HL-60/S4 (cell line): Measurements from ENCODE around the gene TAB2.

Source experiments
- in situ Hi-C: fragments of 300-500 bp; cut with MboI; formaldehyde crosslinking; loops from 2 replicates; pipeline ENCODE4 v1.14.3; 2022; ENCODE audit warnings: low sequenced_read_pairs

Gene TAB2

DNA sequence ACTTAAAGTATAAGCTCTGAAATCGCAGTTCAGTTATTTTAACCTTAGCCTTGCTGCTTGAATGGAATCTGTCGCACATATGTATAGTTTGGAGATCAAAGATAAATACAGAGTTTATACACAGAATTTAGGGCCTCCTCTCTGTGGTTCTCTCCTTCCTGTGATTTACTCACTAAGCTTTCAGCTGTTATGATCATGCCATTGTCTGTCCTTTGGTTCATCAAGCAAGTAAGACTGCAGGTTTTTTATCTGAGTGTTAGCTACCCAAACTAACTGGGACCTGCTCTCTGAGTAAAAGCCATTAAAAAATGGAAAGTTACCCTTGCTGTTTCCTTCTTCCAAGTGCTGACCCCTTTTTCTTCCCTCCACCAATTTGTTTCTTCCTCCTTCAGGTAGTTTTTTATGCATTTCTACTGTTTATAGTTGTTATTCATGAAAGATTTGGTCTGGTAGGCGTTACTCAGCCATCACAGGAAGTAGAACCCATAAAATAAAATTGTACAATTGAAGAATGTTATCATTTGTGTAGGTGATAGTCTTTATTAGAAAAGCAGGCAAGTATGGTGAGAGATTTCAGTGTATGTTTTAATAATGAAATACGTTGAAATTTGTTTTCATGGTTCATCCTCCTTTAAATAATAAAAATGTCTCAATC, 48.9 kb downstream of the TAB2 start:
- in situ Hi-C loops, result no loop called here

GRCh38 chr6:149368065-149368464, 50.6 kb downstream of the TAB2 start:
- in situ Hi-C loops, result no loop called here

- in situ Hi-C loops, result no loop called here
Measured at GRCh38 chr6:149371154-149371553, 53.6 kb downstream of the TAB2 start.

DNA sequence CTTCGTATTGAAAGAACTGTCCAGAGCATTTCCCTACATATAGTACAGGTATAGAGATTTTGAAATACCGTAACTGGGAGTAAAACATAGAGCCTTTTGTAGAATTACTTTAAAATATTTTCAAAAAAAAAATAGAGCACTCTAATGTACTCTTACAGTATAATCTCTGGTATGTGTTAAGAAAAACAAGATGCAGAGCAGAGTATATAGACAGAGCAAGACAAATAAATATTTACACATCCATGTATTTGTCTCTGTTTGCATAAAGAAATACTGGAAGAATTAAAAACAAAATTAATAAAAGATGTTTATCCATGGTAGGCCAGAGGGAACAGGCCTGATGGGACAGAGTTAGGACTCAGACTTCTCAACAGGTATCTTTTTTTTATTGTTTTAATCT, 54.5 kb downstream of the TAB2 start:
- in situ Hi-C loops, result no loop called here

GRCh38 chr6:149373511-149373910, 56.0 kb downstream of the TAB2 start:
- in situ Hi-C loops, result no loop called here

- in situ Hi-C loops, result no loop called here
Measured at GRCh38 chr6:149379977-149380376, 62.5 kb downstream of the TAB2 start.

- in situ Hi-C loops, result no loop called here
Measured at GRCh38 chr6:149380523-149380922, 63.0 kb downstream of the TAB2 start.

DNA sequence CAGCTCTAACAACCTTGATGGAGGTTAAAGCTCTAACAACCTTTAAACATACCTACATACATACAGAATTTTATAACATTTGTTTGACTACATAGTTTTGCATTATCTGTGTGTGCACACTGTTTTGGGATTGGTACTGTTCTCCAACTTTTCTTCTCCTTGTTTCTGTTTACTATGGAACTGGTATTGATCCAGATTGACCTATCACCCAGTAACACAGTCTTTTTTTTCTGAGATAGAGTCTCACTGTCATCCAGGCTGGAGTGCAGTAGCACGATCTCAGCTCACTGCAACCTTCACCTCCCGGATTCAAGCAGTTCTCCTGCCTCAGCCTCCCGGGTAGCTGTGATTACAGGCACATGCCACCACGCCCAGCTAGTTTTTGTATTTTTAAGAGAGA, 65.9 kb downstream of the TAB2 start:
- in situ Hi-C loops, result no loop called here

- in situ Hi-C loops, result no loop called here
Measured at GRCh38 chr6:149384464-149384863, 67.0 kb downstream of the TAB2 start.

- in situ Hi-C loops, result no loop called here
Measured at GRCh38 chr6:149385998-149386646, 68.6 kb downstream of the TAB2 start.

GRCh38 chr6:149387779-149388512, 70.4 kb downstream of the TAB2 start:
- in situ Hi-C loops, result no loop called here

DNA sequence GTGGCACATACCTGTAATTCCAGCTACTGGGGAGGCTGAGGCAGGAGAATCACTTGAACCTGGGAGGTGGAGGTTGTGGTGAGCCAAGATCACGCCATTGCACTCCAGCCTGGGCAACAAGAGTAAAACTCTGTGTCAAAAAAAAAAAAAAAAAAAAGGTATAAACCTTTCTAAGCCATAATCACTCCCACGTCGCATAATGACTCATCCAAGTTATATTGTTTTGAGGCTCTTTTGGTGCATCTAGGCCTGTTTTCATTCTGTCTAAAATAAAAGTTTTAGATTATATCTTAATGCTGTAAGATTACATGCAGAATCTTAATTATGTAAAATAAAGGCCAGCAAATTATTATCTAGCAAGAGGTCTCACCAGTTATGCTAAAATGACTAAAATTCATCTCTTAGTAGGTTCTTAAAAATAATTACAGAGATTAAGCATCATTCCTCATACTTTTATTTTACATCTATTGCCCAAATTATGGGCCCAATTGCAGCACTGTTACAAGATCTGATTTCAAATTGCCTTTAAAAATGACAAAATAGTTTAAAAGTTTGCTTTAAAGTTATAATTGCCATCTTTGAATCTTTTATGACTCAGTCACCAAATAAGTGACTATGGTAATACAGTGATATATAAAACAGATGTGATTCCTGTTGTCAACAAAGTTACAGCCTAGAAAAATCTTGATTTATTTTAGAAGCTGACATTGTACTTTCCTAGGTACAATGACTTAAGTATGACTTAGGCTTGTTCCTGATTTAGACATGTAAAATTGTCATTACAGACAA, 72.2 kb downstream of the TAB2 start:
- in situ Hi-C loops, result no loop called here

- in situ Hi-C loops, result no loop called here
Measured at GRCh38 chr6:149392093-149392492, 74.6 kb downstream of the TAB2 start.

- in situ Hi-C loops, result no loop called here
Measured at GRCh38 chr6:149392535-149392934, 75.0 kb downstream of the TAB2 start.

GRCh38 chr6:149393002-149393679, 75.6 kb downstream of the TAB2 start:
- in situ Hi-C loops, result no loop called here

DNA sequence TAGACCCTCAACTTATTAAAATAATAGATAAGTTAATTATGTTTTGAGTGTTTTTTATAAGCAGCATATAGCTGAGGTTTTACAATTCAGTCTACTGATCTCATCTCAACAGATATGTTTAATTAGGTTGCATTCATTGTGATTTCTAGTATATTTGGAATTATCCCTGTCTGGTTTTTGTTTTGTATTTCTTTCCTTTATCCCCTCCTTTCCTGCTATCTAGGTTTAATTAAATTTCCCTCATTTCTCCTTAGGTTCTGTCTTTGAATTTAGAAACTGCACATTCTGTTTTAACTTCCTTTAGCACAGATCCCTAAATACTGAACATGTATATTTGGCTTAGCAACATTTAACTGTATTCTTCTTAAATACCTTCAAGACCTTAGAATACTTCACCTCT, 77.7 kb downstream of the TAB2 start:
- in situ Hi-C loops, result no loop called here

GRCh38 chr6:149397384-149397783, 79.9 kb downstream of the TAB2 start:
- in situ Hi-C loops, result no loop called here

GRCh38 chr6:149400050-149400449, 82.5 kb downstream of the TAB2 start, which contains the start of gene SUMO4:
TSS of gene SUMO4 (plus strand) at chr6:149400262. CDS start at chr6:149400392, 130 bp downstream.
- in situ Hi-C loops, result no loop called here

DNA sequence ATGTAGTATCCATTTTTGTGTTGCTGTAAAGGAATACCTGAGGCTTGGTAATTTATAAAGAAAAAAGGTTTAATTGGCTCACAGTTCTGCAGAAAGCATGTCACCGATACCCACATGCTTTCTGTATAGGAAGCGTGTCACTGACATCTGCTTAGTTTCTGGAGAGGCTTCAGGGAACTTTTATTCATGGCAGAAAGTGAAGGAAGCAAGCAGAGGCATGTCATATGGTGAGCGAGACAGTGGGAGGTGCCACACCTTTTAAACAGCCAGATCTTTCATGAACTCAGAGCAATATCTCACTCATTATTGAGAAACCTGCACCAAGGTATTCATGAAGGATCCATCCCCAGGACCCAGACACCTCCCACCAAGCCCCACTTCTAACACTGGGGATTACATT, 86.0 kb downstream of the TAB2 start:
- in situ Hi-C loops, result no loop called here

DNA sequence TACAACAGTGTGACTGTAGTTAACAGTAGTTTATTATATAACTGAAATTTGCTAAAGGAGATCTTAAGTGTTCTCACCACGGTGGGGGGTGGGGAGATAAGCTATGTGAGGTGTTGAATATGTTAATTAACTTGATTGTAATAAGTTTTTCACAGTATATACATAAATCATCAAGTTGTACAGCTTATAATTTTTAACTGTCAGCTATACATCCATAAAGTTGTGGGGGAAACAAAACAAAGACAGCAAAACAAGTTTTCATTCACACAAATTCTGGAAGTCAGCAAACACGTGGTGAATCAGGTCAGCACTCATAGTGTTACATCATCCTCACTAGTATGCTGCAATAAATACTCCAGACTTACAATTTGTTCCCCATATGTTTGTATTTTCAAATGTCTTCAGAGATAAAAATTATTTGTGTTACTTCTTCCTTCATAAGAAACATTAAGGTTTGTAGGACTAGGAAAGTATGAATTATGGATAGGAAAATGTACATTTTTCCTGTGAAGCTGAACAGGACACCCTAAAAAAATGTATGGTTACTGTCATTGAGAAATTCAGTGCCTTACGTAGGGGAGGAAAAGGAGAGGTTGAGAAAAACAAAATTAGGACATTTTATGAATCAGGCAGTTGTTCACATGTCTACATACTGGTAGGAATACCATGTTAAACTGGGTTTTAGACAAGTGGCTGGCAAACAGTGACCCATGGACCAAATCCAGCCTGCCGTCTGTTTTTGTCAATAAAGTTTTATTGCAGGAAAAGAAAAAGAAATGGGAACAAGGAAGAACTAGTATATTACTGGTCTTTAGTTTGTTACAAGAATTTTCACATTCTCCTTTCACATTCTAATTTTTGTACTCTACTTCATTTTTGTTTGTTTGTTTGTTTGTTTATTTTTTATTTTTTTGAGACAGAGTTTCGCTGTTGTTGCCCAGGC, 88.6 kb downstream of the TAB2 start:
- in situ Hi-C loops, result no loop called here
